ENCODE results near the gene TRIOBP. TPM values are rescaled to one million over a fixed set of nuclear protein-coding genes. Genes with fewer than 3 reads are reported as not detected.

Gene TRIOBP
- total RNA-seq, 1 experiment from 2014 or later, result 38.4 TPM

DNA sequence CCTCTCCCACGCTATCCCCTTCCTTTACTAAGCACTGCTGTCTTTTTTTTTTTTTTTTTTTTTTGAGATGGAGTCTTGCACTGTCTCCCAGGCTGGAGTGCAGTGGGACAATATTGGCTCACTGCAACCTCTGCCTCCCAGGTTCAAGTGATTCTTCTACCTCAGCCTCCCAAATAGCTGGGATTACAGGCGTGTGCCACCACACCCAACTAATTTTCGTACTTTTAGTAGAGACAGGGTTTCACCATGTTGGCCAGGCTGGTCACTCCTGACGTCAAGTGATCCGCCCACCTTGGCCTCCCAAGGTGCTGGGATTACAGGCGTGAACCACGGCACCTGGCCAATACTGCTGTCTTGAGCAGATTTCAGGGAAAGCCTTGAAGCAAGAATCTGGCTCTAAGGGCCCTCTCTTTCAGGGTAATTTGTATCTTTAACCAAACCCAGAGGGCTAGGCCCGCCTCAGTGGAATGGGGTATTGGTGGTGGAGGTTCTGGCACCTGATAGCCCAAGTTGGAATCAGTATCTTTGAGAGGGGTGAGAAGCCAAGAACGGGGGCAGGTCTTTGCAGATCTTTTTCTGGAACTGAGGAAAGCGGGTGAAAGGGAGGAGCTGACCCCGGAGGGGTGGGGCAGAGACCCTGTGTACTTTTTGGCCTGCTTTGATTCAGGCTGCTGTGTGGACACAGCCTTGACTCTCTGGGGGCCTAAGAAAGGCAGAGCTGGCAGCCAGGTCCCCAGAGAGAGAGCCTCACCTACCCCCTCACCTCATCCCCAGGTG is 37.0 kb downstream of the TRIOBP start:
- Mint-ChIP-seq H3K36me3 (ENCODE audit: insufficient read depth, unreplicated experiment) (peaks cover 13% of the 10 kb centered on the region), H3K4me3 (ENCODE audit: unreplicated experiment) (no peak overlapping the region), H3K27ac (ENCODE audit: unreplicated experiment) (no peak overlapping the region), H3K27me3 (ENCODE audit: insufficient read depth, unreplicated experiment) (no peaks in the 10 kb centered on the region), H3K4me1 (ENCODE audit: low read depth, unreplicated experiment) (peaks cover 13% of the 10 kb centered on the region), H3K9me3 (ENCODE audit: unreplicated experiment) (no peaks in the 10 kb centered on the region)
- CTCF ChIA-PET, result interaction anchor here (1.3 kb wide), 1 partner anchor 91 kb away, joined by 8 read pairs; no protein-coding TSS in a partner anchor
- TF ChIP-seq, protein P1, sequence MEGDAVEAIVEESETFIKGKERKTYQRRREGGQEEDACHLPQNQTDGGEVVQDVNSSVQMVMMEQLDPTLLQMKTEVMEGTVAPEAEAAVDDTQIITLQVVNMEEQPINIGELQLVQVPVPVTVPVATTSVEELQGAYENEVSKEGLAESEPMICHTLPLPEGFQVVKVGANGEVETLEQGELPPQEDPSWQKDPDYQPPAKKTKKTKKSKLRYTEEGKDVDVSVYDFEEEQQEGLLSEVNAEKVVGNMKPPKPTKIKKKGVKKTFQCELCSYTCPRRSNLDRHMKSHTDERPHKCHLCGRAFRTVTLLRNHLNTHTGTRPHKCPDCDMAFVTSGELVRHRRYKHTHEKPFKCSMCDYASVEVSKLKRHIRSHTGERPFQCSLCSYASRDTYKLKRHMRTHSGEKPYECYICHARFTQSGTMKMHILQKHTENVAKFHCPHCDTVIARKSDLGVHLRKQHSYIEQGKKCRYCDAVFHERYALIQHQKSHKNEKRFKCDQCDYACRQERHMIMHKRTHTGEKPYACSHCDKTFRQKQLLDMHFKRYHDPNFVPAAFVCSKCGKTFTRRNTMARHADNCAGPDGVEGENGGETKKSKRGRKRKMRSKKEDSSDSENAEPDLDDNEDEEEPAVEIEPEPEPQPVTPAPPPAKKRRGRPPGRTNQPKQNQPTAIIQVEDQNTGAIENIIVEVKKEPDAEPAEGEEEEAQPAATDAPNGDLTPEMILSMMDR (IDR thresholded peaks at IDR 0.05; ENCODE audit: insufficient read depth in 1 of 2, low read depth in 1 of 2, low read length in 1 of 2, severe bottlenecking in 1 of 2, unreplicated experiment in 1 of 2), result no peak
- no peaks in the 10 kb centered on the region for H3K36me3 ChIP-seq (ENCODE audit: control insufficient read depth, insufficient read depth, low read length)
- no peaks in the 10 kb centered on the region for H3K27me3 ChIP-seq (replicated peaks; ENCODE audit: control insufficient read depth, insufficient read depth, low read length)
- intact Hi-C loops (cut with micrococcal nuclease; ENCODE audit: unreplicated experiment), result loop anchor here (2.0 to 5.0 kb wide), 2 partner anchors 37 to 58 kb away; partner anchors contain the start of gene TRIOBP
- no peak for DNase-seq
- no peak overlapping the region for H3K4me3 ChIP-seq (ENCODE audit: low read depth, low read length)
- POLR2A ChIA-PET, result no interaction called here
- peaks cover 35% of the 10 kb centered on the region for H3K4me1 ChIP-seq
- no TSS peak for BruUV-seq (replicated peaks)
- H3K9me3 ChIP-seq, result no peaks in the 10 kb centered on the region

- no peaks in the 10 kb centered on the region for H3K36me3 ChIP-seq (ENCODE audit: control insufficient read depth, insufficient read depth, low read length)
Observed at GRCh38 chr22:37734402-37734700, 37.5 kb downstream of the TRIOBP start.

GRCh38 chr22:37734964-37735451 is 38.2 kb downstream of the TRIOBP start:
- BruUV-seq (replicated peaks), result no TSS peak
- Mint-ChIP-seq H3K9me3 (ENCODE audit: unreplicated experiment) (no peaks in the 10 kb centered on the region), H3K27ac (ENCODE audit: unreplicated experiment) (no peak overlapping the region), H3K36me3 (ENCODE audit: insufficient read depth, unreplicated experiment) (peaks cover 13% of the 10 kb centered on the region), H3K4me3 (ENCODE audit: unreplicated experiment) (no peak overlapping the region), H3K4me1 (ENCODE audit: low read depth, unreplicated experiment) (peaks cover 13% of the 10 kb centered on the region), H3K27me3 (ENCODE audit: insufficient read depth, unreplicated experiment) (no peaks in the 10 kb centered on the region)
- TF ChIP-seq, protein P1 (IDR thresholded peaks at IDR 0.05; ENCODE audit: insufficient read depth in 1 of 2, low read depth in 1 of 2, low read length in 1 of 2, severe bottlenecking in 1 of 2, unreplicated experiment in 1 of 2), result peak; percentile 44 to 71
- ChIA-PET CTCF (interaction anchor here (1.2 to 1.3 kb wide), 2 partner anchors 77 to 92 kb away, joined by 5 to 8 read pairs; partner anchors contain the start of gene PDXP), POLR2A (interaction anchor here (0.6 kb wide), 2 partner anchors 77 to 136 kb away, joined by 3 to 19 read pairs; partner anchors contain the start of gene PDXP)
- Histone ChIP-seq H3K4me3 (ENCODE audit: low read depth, low read length) (no peak overlapping the region), H3K27me3 (replicated peaks; ENCODE audit: control insufficient read depth, insufficient read depth, low read length) (no peaks in the 10 kb centered on the region), H3K36me3 (ENCODE audit: control insufficient read depth, insufficient read depth, low read length) (no peaks in the 10 kb centered on the region), H3K4me1 (peaks cover 35% of the 10 kb centered on the region), H3K9me3 (no peaks in the 10 kb centered on the region)
- intact Hi-C loops (cut with micrococcal nuclease; ENCODE audit: unreplicated experiment), result loop anchor here (5.0 kb wide), 2 partner anchors 57 to 93 kb away; no protein-coding TSS in a partner anchor
- peak; percentile 75 to 77 for DNase-seq

More at GRCh38 chr22:37734402-37734700, 37.5 kb downstream of the TRIOBP start:
- Mint-ChIP-seq H3K27me3 (ENCODE audit: insufficient read depth, unreplicated experiment) (no peaks in the 10 kb centered on the region), H3K4me1 (ENCODE audit: low read depth, unreplicated experiment) (peaks cover 13% of the 10 kb centered on the region), H3K9me3 (ENCODE audit: unreplicated experiment) (no peaks in the 10 kb centered on the region), H3K4me3 (ENCODE audit: unreplicated experiment) (no peak overlapping the region), H3K36me3 (ENCODE audit: insufficient read depth, unreplicated experiment) (peaks cover 13% of the 10 kb centered on the region), H3K27ac (ENCODE audit: unreplicated experiment) (no peak overlapping the region)
- DNase-seq, result no peak
- TF ChIP-seq, protein P1 (IDR thresholded peaks at IDR 0.05; ENCODE audit: insufficient read depth in 1 of 2, low read depth in 1 of 2, low read length in 1 of 2, severe bottlenecking in 1 of 2, unreplicated experiment in 1 of 2), result no peak
- H3K4me1 ChIP-seq, result peaks cover 35% of the 10 kb centered on the region
- POLR2A ChIA-PET, result no interaction called here
- BruUV-seq (replicated peaks), result no TSS peak
- no peaks in the 10 kb centered on the region for H3K27me3 ChIP-seq (replicated peaks; ENCODE audit: control insufficient read depth, insufficient read depth, low read length)
- H3K9me3 ChIP-seq, result no peaks in the 10 kb centered on the region
- intact Hi-C loops (cut with micrococcal nuclease; ENCODE audit: unreplicated experiment), result loop anchor here (5.0 kb wide), 1 partner anchor 58 kb away; no protein-coding TSS in a partner anchor
- CTCF ChIA-PET, result interaction anchor here (1.2 to 1.3 kb wide), 2 partner anchors 76 to 91 kb away, joined by 5 to 8 read pairs; partner anchors contain the start of gene PDXP
- no peak overlapping the region for H3K4me3 ChIP-seq (ENCODE audit: low read depth, low read length)

Data from Caco-2 (cell line).